Neuronal stem cell (in vitro differentiated cells): ENCODE results near the gene RLBP1.

Experiments used
- DNase-seq: peaks from one replicate; pipeline ENCODE4 v3.0.0-alpha.2; 2013; ENCODE audit warnings: low spot score
- H2AFZ ChIP-seq: one replicate; pipeline ENCODE4 v1.6.1; 2013; ENCODE audit warnings: mild to moderate bottlenecking, low read length, inconsistent platforms
- H2AK5ac ChIP-seq: 2 replicates; pipeline ENCODE4 v1.6.1; 2013; ENCODE audit warnings: low read depth, mild to moderate bottlenecking, inconsistent platforms, low read length, moderate library complexity, mixed read lengths
- H2BK120ac ChIP-seq: 2 replicates; pipeline ENCODE4 v1.6.1; 2013; ENCODE audit warnings: low read depth, mild to moderate bottlenecking, inconsistent platforms, low read length, moderate library complexity, mixed read lengths
- H2BK12ac ChIP-seq: one replicate; pipeline ENCODE4 v1.6.1; 2013; ENCODE audit warnings: low read length, inconsistent platforms
- H2BK15ac ChIP-seq: 2 replicates; pipeline ENCODE4 v1.6.1; 2013; ENCODE audit warnings: mild to moderate bottlenecking, low read length, inconsistent platforms, mixed read lengths
- H2BK5ac ChIP-seq: one replicate; pipeline ENCODE4 v1.6.1; 2013; ENCODE audit warnings: inconsistent platforms, mild to moderate bottlenecking, low read length, moderate library complexity
- H3K14ac ChIP-seq: one replicate; pipeline ENCODE4 v1.6.1; 2013; ENCODE audit warnings: low read length, inconsistent platforms
- H3K18ac ChIP-seq: 2 replicates; pipeline ENCODE4 v1.6.1; 2013; ENCODE audit warnings: low read length, inconsistent platforms
- H3K23ac ChIP-seq: 2 replicates; pipeline ENCODE4 v1.6.1; 2013; ENCODE audit warnings: low read depth, mild to moderate bottlenecking, mixed read lengths, low read length, inconsistent platforms; ENCODE audit not compliant: poor library complexity
- H3K27ac ChIP-seq: replicated peaks from 3 replicates; pipeline ENCODE4 v1.5.1; 2013; ENCODE audit warnings: low read length, inconsistent platforms
- H3K27me3 ChIP-seq, 3 experiments: 2 replicates each; pipeline ENCODE4 v1.6.1; 2013; ENCODE audit warnings: low read length in 3 of 3, mild to moderate bottlenecking in 2 of 3, inconsistent platforms in 1 of 3, low read depth in 1 of 3, mixed read lengths in 1 of 3, moderate library complexity in 1 of 3; ENCODE audit not compliant: control insufficient read depth in 3 of 3, insufficient read depth in 3 of 3
- H3K36me3 ChIP-seq, 2 donors: replicated peaks in 1 of 2; 2 replicates each; pipeline ENCODE4 v1.6.1; 2013; ENCODE audit warnings: low read length in 2 of 2; ENCODE audit not compliant: control insufficient read depth in 2 of 2, insufficient read depth in 2 of 2
- H3K4ac ChIP-seq: 2 replicates; pipeline ENCODE4 v1.6.1; 2013; ENCODE audit warnings: inconsistent platforms, mild to moderate bottlenecking, low read length, moderate library complexity
- H3K4me1 ChIP-seq, 2 donors: 1 replicate in 1 of 2; 2 replicates in 1 of 2; pipeline ENCODE4 v1.6.1; 2013; ENCODE audit warnings: low read length in 2 of 2, low read depth in 1 of 2; ENCODE audit not compliant: control insufficient read depth in 2 of 2, insufficient read depth in 1 of 2
- H3K4me2 ChIP-seq: one replicate; pipeline ENCODE4 v1.6.1; 2013; ENCODE audit warnings: mild to moderate bottlenecking, low read length, inconsistent platforms; ENCODE audit not compliant: insufficient read depth, poor library complexity, severe bottlenecking
- H3K4me3 ChIP-seq, 2 donors: 2 replicates each; pipeline ENCODE4 v1.5.1; 2013; ENCODE audit warnings: low read length in 2 of 2, mild to moderate bottlenecking in 2 of 2, inconsistent platforms in 1 of 2, moderate library complexity in 1 of 2
- H3K79me1 ChIP-seq: one replicate; pipeline ENCODE4 v1.6.1; 2013; ENCODE audit warnings: low read depth, mild to moderate bottlenecking, inconsistent platforms, low read length, moderate library complexity
- H3K9ac ChIP-seq: one replicate; pipeline ENCODE4 v1.6.1; 2013; ENCODE audit warnings: mild to moderate bottlenecking, low read depth, low read length, inconsistent platforms; ENCODE audit not compliant: poor library complexity
- H3K9me3 ChIP-seq, 2 donors: replicated peaks in 1 of 2; 2 replicates each; pipeline versions ENCODE3 to v1.6.1; 2013; ENCODE audit warnings: low read length in 2 of 2, mild to moderate bottlenecking in 2 of 2, inconsistent platforms in 1 of 2, low read depth in 1 of 2, mixed read lengths in 1 of 2, moderate library complexity in 1 of 2; ENCODE audit not compliant: control insufficient read depth in 2 of 2, insufficient read depth in 1 of 2
- H4K8ac ChIP-seq: one replicate; pipeline ENCODE4 v1.6.1; 2013; ENCODE audit warnings: low read depth, mild to moderate bottlenecking, inconsistent platforms, low read length, moderate library complexity
- H4K91ac ChIP-seq: one replicate; pipeline ENCODE4 v1.6.1; 2013; ENCODE audit warnings: low read length, low read depth, mild to moderate bottlenecking, inconsistent platforms; ENCODE audit not compliant: poor library complexity
- WGBS, 2 donors: extraction: QIAGEN DNeasy Blood & Tissue Kit; methylation state at CpG; one replicate each; pipeline ENCODE4 v1.1.7; 2013; ENCODE audit warnings: missing lambda C conversion rate in 2 of 2, mixed read lengths in 1 of 2; ENCODE audit not compliant: insufficient read length in 2 of 2, insufficient replicate concordance in 1 of 2; ENCODE audit errors: extremely low coverage in 2 of 2; 5-methylcytosine and 5-hydroxymethylcytosine counted together

RLBP1 gene

DNA sequence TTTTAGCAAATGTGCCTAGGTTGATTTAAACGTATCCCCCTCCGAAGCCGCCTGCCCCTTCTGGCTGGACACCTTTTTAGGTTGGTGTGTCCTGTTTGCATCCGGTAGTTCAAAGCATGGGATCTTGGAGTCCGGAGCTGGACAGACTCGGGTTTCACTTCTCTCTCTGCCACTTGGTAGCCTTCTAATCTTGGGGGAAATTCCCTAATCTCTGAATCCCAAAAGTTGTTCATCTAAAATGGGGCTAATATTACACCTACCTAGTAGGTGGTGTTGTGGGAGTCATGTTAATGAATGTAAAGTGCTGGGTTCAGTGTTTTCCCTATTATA lies 23.2 kb upstream of the RLBP1 start:
- Histone ChIP-seq H3K18ac (no peak overlapping the region), H3K36me3 (peaks cover 7 to 41% of the 10 kb centered on the region in 2 donors), H3K9ac (peak overlapping the region; percentile 64), H3K4me1 (peaks cover 5 to 7% of the 10 kb centered on the region in 2 donors), H3K79me1 (peaks cover 2% of the 10 kb centered on the region), H3K9me3 (peaks cover 3 to 17% of the 10 kb centered on the region in 2 donors), H3K4ac (no peak overlapping the region), H2AFZ (peak overlapping the region; percentile 88), H3K23ac (no peak overlapping the region), H2BK12ac (no peak overlapping the region), H3K27me3 (no peaks in the 10 kb centered on the region), H2BK5ac (no peak overlapping the region), H3K4me2 (peak overlapping the region; percentile 70), H3K14ac (no peak overlapping the region), H2AK5ac (no peak overlapping the region), H2BK15ac (no peak overlapping the region), H2BK120ac (no peak overlapping the region), H3K27ac (no peak overlapping the region), H4K91ac (no peak overlapping the region), H3K4me3 (peak overlapping the region; percentile 84 to 97), H4K8ac (no peak overlapping the region)
- WGBS, 2 donors, result no CpG with 5 or more reads among the region's 6 CpGs
- no peak for DNase-seq

DNA sequence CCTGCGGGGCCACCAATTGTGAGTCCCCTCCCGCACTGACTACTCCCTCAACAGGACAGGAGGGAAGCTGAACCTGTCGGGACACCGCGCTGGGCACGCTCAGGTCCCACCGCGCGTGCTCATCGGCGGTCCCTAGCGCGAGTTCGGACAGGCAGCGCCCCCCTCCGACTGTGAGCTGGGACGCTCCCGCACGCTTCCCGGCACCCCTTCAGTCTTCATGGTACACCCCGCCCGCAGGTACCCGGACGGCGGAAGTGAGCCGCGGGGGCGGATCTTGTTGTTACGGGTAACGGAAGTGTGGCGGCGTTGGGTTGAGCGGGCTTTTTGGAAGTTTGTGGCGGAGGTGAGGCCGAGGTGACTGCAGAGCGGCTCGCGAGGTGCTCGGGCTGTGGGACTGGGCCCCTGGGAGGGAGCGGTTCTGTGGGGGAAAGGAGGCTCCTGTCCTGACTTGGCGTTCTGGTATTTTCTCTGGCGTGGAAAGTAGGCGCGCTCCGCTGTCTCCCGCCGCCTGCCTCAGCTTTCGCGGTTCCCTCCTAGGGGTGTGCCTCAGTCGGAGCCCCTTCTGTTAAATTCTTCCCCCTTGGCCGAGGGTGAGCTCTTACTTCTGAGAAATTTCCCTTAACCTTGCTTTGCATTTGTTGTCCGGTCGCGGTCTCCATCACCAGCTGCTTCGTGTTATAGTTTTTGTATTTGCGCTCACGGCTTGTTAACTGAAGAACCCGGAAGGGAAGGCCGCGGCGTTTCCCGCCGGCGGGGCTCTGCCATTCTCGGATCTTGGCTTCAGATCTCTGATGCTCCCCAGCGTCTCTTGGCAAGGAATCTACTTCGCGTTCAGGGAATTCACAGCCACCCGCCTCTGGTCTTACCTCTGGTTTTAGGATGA lies 22.6 kb upstream of the RLBP1 start, which contains the start of gene FANCI:
Gene FANCI, plus strand, starts transcription at position 289 of the 883 bp plus-strand sequence. CDS start 3,669 bp downstream, outside the sequence.
- Histone ChIP-seq H3K18ac (peak within 1 kb of the TSS; percentile 95), H3K36me3 (peaks cover 4 to 35% of the 10 kb centered on the region in 2 donors), H3K27ac (no peak within 1 kb of the TSS), H2BK15ac (no peak within 1 kb of the TSS), H4K91ac (no peak within 1 kb of the TSS), H3K14ac (no peak within 1 kb of the TSS), H2BK5ac (peak within 1 kb of the TSS; percentile 76), H3K4me1 (peaks cover 5 to 7% of the 10 kb centered on the region in 2 donors), H3K4ac (peak within 1 kb of the TSS; percentile 8), H3K23ac (peak within 1 kb of the TSS; percentile 27), H3K4me2 (peak within 1 kb of the TSS; percentile 70), H2BK12ac (peak within 1 kb of the TSS; percentile 43), H3K4me3 (peak within 1 kb of the TSS; percentile 84 to 97), H3K9me3 (peaks cover 0 to 11% of the 10 kb centered on the region in 2 donors), H2BK120ac (peak within 1 kb of the TSS; percentile 95), H3K79me1 (no peaks in the 10 kb centered on the region), H3K27me3 (no peaks in the 10 kb centered on the region), H4K8ac (no peak within 1 kb of the TSS), H2AK5ac (peak within 1 kb of the TSS; percentile 77), H3K9ac (peak within 1 kb of the TSS; percentile 64), H2AFZ (peak within 1 kb of the TSS; percentile 88)
- peak; percentile 89 for DNase-seq
- WGBS, 2 donors, result no CpG with 5 or more reads among the region's 69 CpGs

DNA sequence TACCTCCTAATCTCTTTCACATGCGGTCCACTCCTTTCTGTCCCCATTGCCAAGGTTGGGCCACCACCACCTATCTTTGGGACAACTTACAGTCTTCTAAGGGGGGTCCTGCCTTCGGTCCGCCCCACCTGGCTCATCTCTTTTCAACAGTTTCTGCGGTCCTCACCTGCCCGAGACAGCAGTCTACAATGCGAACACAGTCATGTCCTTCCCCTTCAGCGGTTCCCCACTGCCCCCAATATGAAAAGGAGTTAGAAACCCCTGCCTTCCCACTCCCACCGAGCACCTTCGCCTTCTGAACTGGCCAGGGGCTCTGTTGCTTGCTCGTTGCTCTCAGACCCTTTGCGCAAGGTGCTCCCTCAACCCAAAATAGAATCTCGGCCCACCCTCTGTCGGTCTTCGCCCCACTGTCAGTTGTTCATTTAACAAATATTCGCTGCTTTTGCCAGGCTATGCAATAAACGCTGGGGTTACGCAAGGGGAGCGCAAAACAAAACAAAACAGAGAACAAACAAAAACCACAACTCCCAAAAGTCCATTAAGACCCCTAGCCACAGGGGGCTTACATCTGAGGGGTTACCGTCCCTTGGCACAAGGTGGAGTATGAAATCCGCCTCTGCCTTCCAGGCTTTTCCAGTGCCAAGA lies 21.8 kb upstream of the RLBP1 start:
- peak overlapping the region; percentile 76 for H2BK5ac ChIP-seq
- peak overlapping the region; percentile 2 for H3K9ac ChIP-seq
- H2BK120ac ChIP-seq, result peak overlapping the region; percentile 95
- no peak overlapping the region for H3K14ac ChIP-seq
- no peaks in the 10 kb centered on the region for H3K79me1 ChIP-seq
- peak overlapping the region; percentile 8 for H3K4ac ChIP-seq
- H4K91ac ChIP-seq, result no peak overlapping the region
- H2AK5ac ChIP-seq, result peak overlapping the region; percentile 77
- peak overlapping the region; percentile 43 for H2BK12ac ChIP-seq
- H3K36me3 ChIP-seq, result peaks cover 2 to 27% of the 10 kb centered on the region in 2 donors
- H3K18ac ChIP-seq, result peak overlapping the region; percentile 95
- no peak overlapping the region for H2BK15ac ChIP-seq
- no CpG with 5 or more reads among the region's 20 CpGs for WGBS, 2 donors
- peaks cover 0 to 4% of the 10 kb centered on the region in 2 donors for H3K9me3 ChIP-seq
- no peak overlapping the region for H3K27ac ChIP-seq
- H3K4me3 ChIP-seq, result peak overlapping the region; percentile 74 to 84
- H2AFZ ChIP-seq, result peak overlapping the region; percentile 88
- H3K23ac ChIP-seq, result peak overlapping the region; percentile 27
- H3K4me2 ChIP-seq, result peak overlapping the region; percentile 67
- H3K4me1 ChIP-seq, result peaks cover 5 to 7% of the 10 kb centered on the region in 2 donors
- no peak overlapping the region for H4K8ac ChIP-seq
- H3K27me3 ChIP-seq, result no peaks in the 10 kb centered on the region
- no peak for DNase-seq
